RWPE1 (cell line): ENCODE results near the gene RALA.

Experiments
- CTCF ChIA-PET: fragments of 350-600 bp; sonication (Branson Sonifier 250); formaldehyde crosslinking; extraction: SDS; loops from one replicate; lab custom pipeline; 2021; lab: Yijun Ruan, JAX
- POLR2A ChIA-PET: fragments of 400-600 bp; formaldehyde crosslinking; extraction: SDS; loops from one replicate; lab custom pipeline; 2020; ENCODE audit warnings: antibody characterized with exemption; ENCODE audit not compliant: low non-redundant PET; lab: Yijun Ruan, JAX
- DNase-seq: peaks from one replicate; pipeline ENCODE4 v3.0.0; 2012; ENCODE audit warnings: low spot score
- H3K27ac ChIP-seq: fragments of 450-650 bp; 2 replicates; pipeline ENCODE4 v1.5.1; 2017
- TF ChIP-seq, protein P1 (sequence below): fragments of 450-650 bp; conservative IDR thresholded peaks from 2 replicates; pipeline ENCODE4 v1.5.1; 2017; ENCODE audit warnings: low read depth, mild to moderate bottlenecking

The RALA gene

DNA sequence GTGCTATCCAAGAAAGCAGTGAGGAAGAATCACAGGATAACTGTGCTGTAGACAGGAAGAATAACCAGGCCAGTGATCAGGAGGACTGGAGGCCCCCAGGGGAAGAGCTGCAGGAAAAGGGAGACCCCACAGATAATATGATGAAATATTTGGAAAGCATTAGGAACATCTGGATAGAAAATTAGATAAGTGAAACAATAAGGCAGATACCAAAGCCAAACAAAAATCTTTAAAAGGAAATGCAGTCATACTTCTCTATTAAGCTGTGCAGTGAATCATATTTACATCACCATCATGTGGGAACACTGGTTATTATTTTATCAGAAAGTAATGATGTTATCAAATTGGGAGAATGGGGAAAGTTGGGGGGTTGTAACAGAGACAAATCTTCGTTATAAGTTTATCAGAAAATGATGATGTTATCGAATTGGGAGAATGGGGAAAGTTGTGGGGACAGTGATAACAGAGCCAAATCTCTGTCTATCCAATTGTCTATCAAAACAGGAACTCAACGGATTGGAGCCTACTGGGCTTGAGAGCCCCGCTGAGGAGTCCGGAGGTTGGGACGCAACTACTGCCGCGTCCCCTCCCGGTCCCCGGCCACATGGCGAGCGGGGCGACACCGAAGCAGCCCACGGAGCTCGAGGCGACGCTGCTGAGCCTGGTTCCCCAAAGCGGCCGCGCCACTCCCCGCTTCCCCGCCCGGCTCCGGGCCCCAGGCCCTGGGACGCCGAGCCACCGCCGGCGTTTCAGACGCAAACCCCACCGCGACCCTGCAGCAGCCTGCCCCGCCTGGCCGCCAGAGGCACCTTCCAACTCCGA lies 14.0 kb upstream of the RALA start:
- TF ChIP-seq, protein P1, sequence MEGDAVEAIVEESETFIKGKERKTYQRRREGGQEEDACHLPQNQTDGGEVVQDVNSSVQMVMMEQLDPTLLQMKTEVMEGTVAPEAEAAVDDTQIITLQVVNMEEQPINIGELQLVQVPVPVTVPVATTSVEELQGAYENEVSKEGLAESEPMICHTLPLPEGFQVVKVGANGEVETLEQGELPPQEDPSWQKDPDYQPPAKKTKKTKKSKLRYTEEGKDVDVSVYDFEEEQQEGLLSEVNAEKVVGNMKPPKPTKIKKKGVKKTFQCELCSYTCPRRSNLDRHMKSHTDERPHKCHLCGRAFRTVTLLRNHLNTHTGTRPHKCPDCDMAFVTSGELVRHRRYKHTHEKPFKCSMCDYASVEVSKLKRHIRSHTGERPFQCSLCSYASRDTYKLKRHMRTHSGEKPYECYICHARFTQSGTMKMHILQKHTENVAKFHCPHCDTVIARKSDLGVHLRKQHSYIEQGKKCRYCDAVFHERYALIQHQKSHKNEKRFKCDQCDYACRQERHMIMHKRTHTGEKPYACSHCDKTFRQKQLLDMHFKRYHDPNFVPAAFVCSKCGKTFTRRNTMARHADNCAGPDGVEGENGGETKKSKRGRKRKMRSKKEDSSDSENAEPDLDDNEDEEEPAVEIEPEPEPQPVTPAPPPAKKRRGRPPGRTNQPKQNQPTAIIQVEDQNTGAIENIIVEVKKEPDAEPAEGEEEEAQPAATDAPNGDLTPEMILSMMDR, result no peak
- ChIA-PET POLR2A (no interaction called here), CTCF (interaction anchor here (1.2 kb wide), 1 partner anchor 29 kb away, joined by 3 read pairs; no protein-coding TSS in a partner anchor)
- H3K27ac ChIP-seq, result no peak overlapping the region
- DNase-seq, result no peak

DNA sequence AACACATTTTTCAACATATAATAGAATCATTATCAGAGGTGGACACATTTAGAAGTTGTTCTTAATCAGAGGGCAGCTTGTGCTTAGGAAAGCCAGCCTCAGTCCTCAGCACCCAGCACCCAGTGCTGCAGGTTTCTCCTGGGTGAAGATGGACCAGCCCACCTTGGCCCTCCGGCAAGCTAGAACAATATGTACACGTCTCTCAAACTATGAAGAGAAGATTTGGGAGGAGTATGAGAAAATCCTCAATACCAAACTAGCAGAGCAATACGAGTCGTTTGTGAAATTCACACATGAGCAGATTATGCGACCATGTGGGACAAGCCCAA lies 13.5 kb upstream of the RALA start:
- TF ChIP-seq, protein P1, result no peak
- ChIA-PET CTCF (interaction anchor here (1.2 kb wide), 1 partner anchor 29 kb away, joined by 3 read pairs; no protein-coding TSS in a partner anchor), POLR2A (no interaction called here)
- DNase-seq, result no peak
- H3K27ac ChIP-seq, result no peak overlapping the region

DNA sequence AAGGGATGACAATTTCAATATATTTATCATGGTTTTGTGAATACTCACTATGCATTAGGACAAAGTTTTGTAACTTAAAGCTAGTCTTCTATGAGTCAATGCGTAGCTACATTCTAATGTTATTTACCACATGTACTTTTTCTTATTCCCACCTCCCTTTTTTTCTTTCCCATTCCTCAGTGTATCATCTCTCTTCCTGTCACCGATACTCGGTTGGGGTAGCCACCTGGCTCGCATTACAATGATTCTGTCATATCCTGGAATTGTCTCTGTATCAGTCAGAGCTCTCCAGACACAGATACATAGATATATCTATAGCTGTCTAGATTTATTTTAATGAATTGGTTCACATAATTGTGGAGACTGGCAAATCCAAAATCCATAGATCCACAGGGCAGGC lies 9.8 kb upstream of the RALA start:
- no peak overlapping the region for H3K27ac ChIP-seq
- CTCF ChIA-PET, result no interaction called here
- DNase-seq, result no peak
- POLR2A ChIA-PET, result no interaction called here
- TF ChIP-seq, protein P1, result no peak

DNA sequence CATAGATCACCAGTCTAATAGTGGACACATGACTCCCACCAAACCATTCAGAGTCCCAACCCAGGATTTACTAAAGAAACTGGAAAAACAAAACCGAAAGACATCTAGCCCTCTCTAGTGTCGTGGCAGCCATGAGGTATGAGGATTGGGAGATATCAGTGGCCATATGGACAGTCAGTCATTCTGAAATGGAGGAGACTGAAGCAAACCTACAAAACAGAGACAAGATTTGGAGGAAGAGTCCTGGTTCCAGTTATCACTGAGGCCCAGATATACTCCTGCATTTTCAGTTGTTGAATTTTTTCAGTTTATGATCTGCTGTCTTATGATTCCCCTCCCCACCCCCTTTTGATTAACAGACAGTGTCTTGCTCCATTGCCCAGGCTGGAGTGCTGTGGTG lies 9.1 kb upstream of the RALA start:
- ChIA-PET POLR2A (no interaction called here), CTCF (interaction anchor here (0.6 kb wide), 1 partner anchor 32 kb away, joined by 5 read pairs; no protein-coding TSS in a partner anchor)
- no peak for DNase-seq
- TF ChIP-seq, protein P1, result no peak
- H3K27ac ChIP-seq, result no peak overlapping the region

DNA sequence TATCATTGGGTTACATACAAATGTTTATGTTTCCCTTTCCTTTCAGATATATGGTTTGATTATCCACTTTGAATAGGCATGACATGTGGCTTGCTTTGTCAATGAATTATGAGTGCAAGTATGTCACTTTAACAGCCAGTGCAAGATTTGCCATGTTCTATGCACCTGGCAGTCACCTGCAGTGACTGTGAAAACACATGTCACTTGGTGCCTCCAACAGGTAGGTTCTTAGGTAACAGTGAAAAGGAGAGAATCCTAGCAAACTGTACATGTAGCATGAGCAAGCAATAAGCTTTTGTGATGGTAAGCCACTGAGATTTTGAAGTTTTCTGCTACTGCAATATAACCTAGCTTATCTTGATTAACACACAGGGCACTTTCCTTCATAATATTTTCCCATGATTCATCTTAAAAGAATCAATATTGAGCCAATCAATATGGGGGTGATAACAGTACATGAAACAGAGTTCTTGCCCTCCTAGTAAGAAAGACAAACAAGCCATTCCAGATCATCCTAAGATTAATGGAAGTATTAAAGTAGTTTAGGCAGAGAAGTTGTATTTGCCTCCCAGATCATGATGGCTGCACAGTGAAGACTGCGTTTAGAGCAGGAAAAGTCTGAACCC lies 7.9 kb upstream of the RALA start:
- TF ChIP-seq, protein P1, result no peak
- DNase-seq, result no peak
- POLR2A ChIA-PET, result no interaction called here
- CTCF ChIA-PET, result interaction anchor here (0.7 kb wide), 1 partner anchor 28 kb away, joined by 3 read pairs; no protein-coding TSS in a partner anchor
- no peak overlapping the region for H3K27ac ChIP-seq

DNA sequence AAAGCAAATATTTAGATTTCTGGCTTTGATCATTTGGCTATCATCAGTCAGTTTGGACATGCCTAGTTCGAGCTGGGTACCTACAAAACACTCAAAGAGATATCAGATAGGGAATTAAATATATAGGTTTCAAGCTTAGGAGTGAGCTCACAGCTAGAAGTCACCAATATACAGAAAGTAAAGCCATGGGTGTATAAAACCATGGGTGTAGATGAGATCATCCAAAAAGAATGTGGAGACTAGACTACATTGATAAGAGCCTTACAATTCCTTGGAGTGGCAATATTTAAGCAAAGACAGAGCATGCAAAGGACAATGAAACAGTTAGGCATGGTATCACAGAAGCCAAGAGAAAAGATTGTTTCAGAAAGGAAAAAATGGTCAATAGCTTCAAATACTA lies 7.2 kb upstream of the RALA start:
- TF ChIP-seq, protein P1, result no peak
- ChIA-PET CTCF (no interaction called here), POLR2A (no interaction called here)
- DNase-seq, result no peak
- H3K27ac ChIP-seq, result no peak overlapping the region
